GM12878 (cell line): ENCODE measurements around the gene CKS1B. TPM values are rescaled to one million over a fixed set of nuclear protein-coding genes. Genes with fewer than 3 reads are reported as not detected.
A peak's percentile ranks its signal among the peaks of the same experiment; 100 is the strongest.

Source experiments
- ATF7 ChIP-seq: fragments of 450-650 bp; IDR thresholded peaks from 2 replicates; pipeline ENCODE4 v1.6.1; 2016; ENCODE audit warnings: low read depth, mild to moderate bottlenecking
- BCL11A ChIP-seq: IDR thresholded peaks from 2 replicates; pipeline ENCODE4 v1.6.1; 2011; ENCODE audit warnings: low read depth, low read length
- EZH2 ChIP-seq: IDR thresholded peaks from 2 replicates; pipeline ENCODE4 v1.6.1; 2012; ENCODE audit warnings: low read depth, mild to moderate bottlenecking, control low read depth, inconsistent platforms, low read length, borderline replicate concordance; ENCODE audit not compliant: control insufficient read depth
- GATAD2B ChIP-seq: fragments of 450-650 bp; conservative IDR thresholded peaks from 2 replicates; pipeline ENCODE4 v1.6.1; 2017; ENCODE audit warnings: low read depth, mild to moderate bottlenecking, moderate library complexity
- HDGF ChIP-seq: fragments of 450-650 bp; IDR thresholded peaks from 2 replicates; pipeline ENCODE4 v1.6.1; 2016; ENCODE audit warnings: antibody characterized with exemption
- HSF1 ChIP-seq: fragments of 150-350 bp; IDR thresholded peaks from 2 replicates; pipeline ENCODE4 v1.6.1; 2014; ENCODE audit warnings: mild to moderate bottlenecking, low read depth, low read length
- MEF2A ChIP-seq: IDR thresholded peaks from 2 replicates; pipeline ENCODE4 v1.6.1; 2011; ENCODE audit warnings: low read depth, mild to moderate bottlenecking, low read length, moderate library complexity; ENCODE audit not compliant: insufficient read depth
- POLR2A ChIP-seq: IDR thresholded peaks from 2 replicates; pipeline ENCODE4 v1.6.1; 2011; ENCODE audit warnings: low read depth, mild to moderate bottlenecking, low read length
- RAD51 ChIP-seq: fragments of 450-650 bp; IDR thresholded peaks from 2 replicates; pipeline ENCODE4 v1.6.1; 2016; ENCODE audit warnings: moderate library complexity, mild to moderate bottlenecking, inconsistent platforms
- RELA ChIP-seq: fragments of 450-650 bp; IDR thresholded peaks from 2 replicates; pipeline ENCODE4 v1.8.0; 2014; ENCODE audit warnings: borderline replicate concordance; ENCODE audit not compliant: partially characterized antibody
- SIN3A ChIP-seq: IDR thresholded peaks from 2 replicates; pipeline ENCODE4 v1.6.1; 2012; ENCODE audit warnings: low read depth, low read length, improper control_type of control experiment
- SMARCA5 ChIP-seq: fragments of 450-650 bp; IDR thresholded peaks from 2 replicates; pipeline ENCODE4 v1.6.1; 2017; ENCODE audit warnings: mild to moderate bottlenecking
- TCF3 ChIP-seq: IDR thresholded peaks from 2 replicates; pipeline ENCODE4 v1.6.1; 2012; ENCODE audit warnings: low read depth, mild to moderate bottlenecking, low read length, borderline replicate concordance; ENCODE audit not compliant: insufficient read depth
- YBX1 ChIP-seq: fragments of 450-650 bp; IDR thresholded peaks from 2 replicates; pipeline ENCODE4 v1.6.1; 2016; ENCODE audit warnings: antibody characterized with exemption
- polyA plus RNA-seq, 11 experiments: library from polyadenylated mRNA; depleted of rRNA in 4 of 11; unstranded in 6 of 11; stranded (reverse) in 5 of 11; fragments of >200 nt; fragmentation: Nextera tagmentation in 4 of 11; fragmentation: Illumina TruSeq in 1 of 11; extraction: Ambion mirVana in 4 of 11; extraction: Trizol in 1 of 11; gene quantifications; 1 replicate in 1 of 11; 2 replicates in 10 of 11; pipeline versions ENCODE4 v1.2.1 to v1.2.3, GENCODE V29; 2011 to 2016; ENCODE audit warnings: inconsistent platforms in 2 of 11, missing spikeins in 2 of 11, low read depth in 1 of 11
- total RNA-seq, 4 experiments: library from RNA; depleted of rRNA in 3 of 4; stranded (reverse); fragments of >200 nt in 3 of 4; fragmentation: Illumina TruSeq in 1 of 4; extraction: Trizol in 1 of 4; gene quantifications; 2 replicates each; pipeline versions ENCODE4 v1.2.1 to v1.2.3, GENCODE V29; 2013 to 2021
- TF ChIP-seq, protein P1 (sequence below): fragments of 450-650 bp; IDR thresholded peaks from 2 replicates; pipeline ENCODE4 v1.6.1; 2016; ENCODE audit warnings: mild to moderate bottlenecking, moderate library complexity, borderline replicate concordance
- TF ChIP-seq, protein P2 (sequence below): fragments of 450-650 bp; IDR thresholded peaks from 2 replicates; pipeline ENCODE4 v1.6.1; 2016; ENCODE audit warnings: mild to moderate bottlenecking

CKS1B gene
- total and polyA plus RNA-seq, 10 of the 15 experiments (the other 5 are each of a cell fraction or from before 2014, with no cell fraction given), result 125 to 608 (median 364) TPM

DNA sequence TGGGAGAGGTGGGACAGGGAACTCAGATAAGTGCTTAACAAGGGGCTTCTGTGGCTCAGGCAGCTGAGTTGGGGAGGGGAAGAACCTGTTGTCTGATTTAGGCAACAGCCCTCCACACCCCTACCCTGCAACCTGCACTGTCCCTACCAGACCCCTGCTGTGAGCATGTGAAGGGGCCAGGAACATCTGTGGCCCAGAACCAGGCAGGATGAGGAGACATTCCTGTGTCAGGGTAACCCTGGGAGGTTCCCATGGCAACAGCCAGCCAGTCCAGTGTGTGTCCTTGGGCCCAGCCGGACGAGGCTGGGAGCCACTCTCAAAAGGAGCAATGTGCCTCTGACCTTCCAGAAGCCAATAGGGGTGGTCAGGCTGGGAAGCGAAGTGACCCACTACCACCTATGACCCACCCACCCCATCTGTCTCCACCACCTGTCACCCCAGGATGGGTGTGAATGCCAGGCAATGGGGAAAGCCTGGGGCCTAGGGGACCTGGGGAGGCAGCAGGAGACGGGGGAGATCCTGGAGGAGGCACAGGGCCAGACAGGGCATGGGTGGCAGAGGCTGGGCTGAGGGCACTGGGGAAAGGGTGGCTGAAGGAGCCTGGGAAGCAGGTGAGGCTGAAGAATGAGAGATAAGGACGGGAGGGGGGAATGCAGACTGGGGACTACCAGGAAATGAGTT is 33.0 kb upstream of the CKS1B start (continued):
- TF ChIP-seq RAD51, result no peak
- TF ChIP-seq GATAD2B, result no peak
- no peak for TF ChIP-seq HSF1
- TF ChIP-seq EZH2, result no peak
- no peak for TF ChIP-seq RELA
- TF ChIP-seq SIN3A, result no peak
- no peak for TF ChIP-seq TCF3
- TF ChIP-seq ATF7, result no peak
- TF ChIP-seq HDGF, result peak; percentile 69
- TF ChIP-seq MEF2A, result no peak
- TF ChIP-seq BCL11A, result no peak
- 0 out of 2 replicates have a peak, but pooled peaks have one; percentile 12 for TF ChIP-seq SMARCA5
- peak; percentile 64 for TF ChIP-seq POLR2A
- TF ChIP-seq, protein P1, sequence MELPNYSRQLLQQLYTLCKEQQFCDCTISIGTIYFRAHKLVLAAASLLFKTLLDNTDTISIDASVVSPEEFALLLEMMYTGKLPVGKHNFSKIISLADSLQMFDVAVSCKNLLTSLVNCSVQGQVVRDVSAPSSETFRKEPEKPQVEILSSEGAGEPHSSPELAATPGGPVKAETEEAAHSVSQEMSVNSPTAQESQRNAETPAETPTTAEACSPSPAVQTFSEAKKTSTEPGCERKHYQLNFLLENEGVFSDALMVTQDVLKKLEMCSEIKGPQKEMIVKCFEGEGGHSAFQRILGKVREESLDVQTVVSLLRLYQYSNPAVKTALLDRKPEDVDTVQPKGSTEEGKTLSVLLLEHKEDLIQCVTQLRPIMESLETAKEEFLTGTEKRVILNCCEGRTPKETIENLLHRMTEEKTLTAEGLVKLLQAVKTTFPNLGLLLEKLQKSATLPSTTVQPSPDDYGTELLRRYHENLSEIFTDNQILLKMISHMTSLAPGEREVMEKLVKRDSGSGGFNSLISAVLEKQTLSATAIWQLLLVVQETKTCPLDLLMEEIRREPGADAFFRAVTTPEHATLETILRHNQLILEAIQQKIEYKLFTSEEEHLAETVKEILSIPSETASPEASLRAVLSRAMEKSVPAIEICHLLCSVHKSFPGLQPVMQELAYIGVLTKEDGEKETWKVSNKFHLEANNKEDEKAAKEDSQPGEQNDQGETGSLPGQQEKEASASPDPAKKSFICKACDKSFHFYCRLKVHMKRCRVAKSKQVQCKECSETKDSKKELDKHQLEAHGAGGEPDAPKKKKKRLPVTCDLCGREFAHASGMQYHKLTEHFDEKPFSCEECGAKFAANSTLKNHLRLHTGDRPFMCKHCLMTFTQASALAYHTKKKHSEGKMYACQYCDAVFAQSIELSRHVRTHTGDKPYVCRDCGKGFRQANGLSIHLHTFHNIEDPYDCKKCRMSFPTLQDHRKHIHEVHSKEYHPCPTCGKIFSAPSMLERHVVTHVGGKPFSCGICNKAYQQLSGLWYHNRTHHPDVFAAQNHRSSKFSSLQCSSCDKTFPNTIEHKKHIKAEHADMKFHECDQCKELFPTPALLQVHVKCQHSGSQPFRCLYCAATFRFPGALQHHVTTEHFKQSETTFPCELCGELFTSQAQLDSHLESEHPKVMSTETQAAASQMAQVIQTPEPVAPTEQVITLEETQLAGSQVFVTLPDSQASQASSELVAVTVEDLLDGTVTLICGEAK, result 0 out of 2 replicates have a peak, but pooled peaks have one; percentile 40
- TF ChIP-seq YBX1, result no peak
- TF ChIP-seq, protein P2, sequence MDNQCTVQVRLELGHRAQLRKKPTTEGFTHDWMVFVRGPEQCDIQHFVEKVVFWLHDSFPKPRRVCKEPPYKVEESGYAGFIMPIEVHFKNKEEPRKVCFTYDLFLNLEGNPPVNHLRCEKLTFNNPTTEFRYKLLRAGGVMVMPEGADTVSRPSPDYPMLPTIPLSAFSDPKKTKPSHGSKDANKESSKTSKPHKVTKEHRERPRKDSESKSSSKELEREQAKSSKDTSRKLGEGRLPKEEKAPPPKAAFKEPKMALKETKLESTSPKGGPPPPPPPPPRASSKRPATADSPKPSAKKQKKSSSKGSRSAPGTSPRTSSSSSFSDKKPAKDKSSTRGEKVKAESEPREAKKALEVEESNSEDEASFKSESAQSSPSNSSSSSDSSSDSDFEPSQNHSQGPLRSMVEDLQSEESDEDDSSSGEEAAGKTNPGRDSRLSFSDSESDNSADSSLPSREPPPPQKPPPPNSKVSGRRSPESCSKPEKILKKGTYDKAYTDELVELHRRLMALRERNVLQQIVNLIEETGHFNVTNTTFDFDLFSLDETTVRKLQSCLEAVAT, result 0 out of 2 replicates have a peak, but pooled peaks have one; percentile 13
